IgD-negative memory B cell (primary cell): ENCODE measurements around the gene RPS6KL1. TPM values are rescaled to one million over a fixed set of nuclear protein-coding genes. Genes with fewer than 3 reads are reported as not detected.

Experiments used
- H3K27ac Mint-ChIP-seq, 3 donors: one replicate each; pipeline ENCODE4 v1.8.0; 2020 to 2022; ENCODE audit warnings: mild to moderate bottlenecking in 3 of 3, mixed read lengths in 3 of 3, moderate library complexity in 1 of 3
- H3K27me3 Mint-ChIP-seq: one replicate; pipeline ENCODE4 v1.8.0; 2021; ENCODE audit warnings: mixed read lengths
- H3K36me3 Mint-ChIP-seq: one replicate; pipeline ENCODE4 v1.8.0; 2020; ENCODE audit warnings: mild to moderate bottlenecking, mixed read lengths
- H3K4me1 Mint-ChIP-seq, 3 donors: one replicate each; pipeline ENCODE4 v1.8.0; 2020 to 2022; ENCODE audit warnings: mixed read lengths in 3 of 3, mild to moderate bottlenecking in 1 of 3
- H3K4me3 Mint-ChIP-seq, 4 donors: one replicate each; pipeline ENCODE4 v1.8.0; 2020 to 2022; ENCODE audit warnings: mild to moderate bottlenecking in 4 of 4, mixed read lengths in 4 of 4, moderate library complexity in 3 of 4
- H3K9me3 Mint-ChIP-seq, 3 donors: one replicate each; pipeline ENCODE4 v1.8.0; 2020 to 2021; ENCODE audit warnings: mixed read lengths in 3 of 3, mild to moderate bottlenecking in 1 of 3
- polyA plus RNA-seq: library from polyadenylated mRNA; unstranded; fragments of 300-500 nt; fragmentation: Illumina TruSeq; gene quantifications from one replicate; pipeline ENCODE4 v1.2.3, GENCODE V29; 2021

The RPS6KL1 gene
- polyA plus RNA-seq, 1 donor from 2014 or later: 1.4 TPM

GRCh38 chr14:74860899-74861733 is 61.9 kb downstream of the RPS6KL1 start:
- no peaks in the 10 kb centered on the region for H3K27me3 Mint-ChIP-seq
- peak overlapping the region in 1 of 4 donors; percentile 23 for H3K4me3 Mint-ChIP-seq
- H3K27ac Mint-ChIP-seq: peak overlapping the region in 1 of 3 donors; percentile 69
- H3K9me3 Mint-ChIP-seq: no peaks in the 10 kb centered on the region
- peaks cover 2 to 6% (median 2%) of the 10 kb centered on the region in 3 donors for H3K4me1 Mint-ChIP-seq
- no peaks in the 10 kb centered on the region for H3K36me3 Mint-ChIP-seq

GRCh38 chr14:74859757-74860552 is 63.1 kb downstream of the RPS6KL1 start:
- H3K27ac Mint-ChIP-seq: peak overlapping the region in 1 of 3 donors; percentile 69
- H3K36me3 Mint-ChIP-seq: peaks cover 3% of the 10 kb centered on the region
- H3K4me3 Mint-ChIP-seq: no peak overlapping the region
- H3K9me3 Mint-ChIP-seq: no peaks in the 10 kb centered on the region
- peaks cover 8 to 9% (median 9%) of the 10 kb centered on the region in 3 donors for H3K4me1 Mint-ChIP-seq
- H3K27me3 Mint-ChIP-seq: no peaks in the 10 kb centered on the region

DNA sequence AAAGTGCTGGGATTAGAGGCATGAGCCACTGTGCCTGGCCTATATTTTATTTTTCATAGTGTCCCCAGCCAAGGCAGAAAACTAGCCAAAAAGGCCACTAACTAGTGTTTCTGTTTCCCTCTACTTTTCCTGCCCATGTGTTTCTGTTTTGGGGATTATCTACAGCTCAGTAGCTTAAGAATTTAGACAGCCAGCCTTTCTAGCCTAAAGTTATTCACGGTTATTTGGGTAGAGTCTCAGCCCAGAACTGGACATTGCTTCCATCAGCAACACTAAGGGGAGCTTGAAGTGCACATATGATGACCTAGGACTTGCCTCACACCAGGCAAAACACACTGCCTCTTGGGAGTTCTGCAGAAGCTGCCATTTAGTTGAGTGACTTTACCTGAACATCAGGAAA is 65.0 kb downstream of the RPS6KL1 start:
- peaks cover 14 to 19% (median 18%) of the 10 kb centered on the region in 3 donors for H3K4me1 Mint-ChIP-seq
- H3K27me3 Mint-ChIP-seq: no peaks in the 10 kb centered on the region
- peaks cover 3% of the 10 kb centered on the region for H3K36me3 Mint-ChIP-seq
- H3K9me3 Mint-ChIP-seq: no peaks in the 10 kb centered on the region
- H3K4me3 Mint-ChIP-seq: no peak overlapping the region
- H3K27ac Mint-ChIP-seq: no peak overlapping the region

DNA sequence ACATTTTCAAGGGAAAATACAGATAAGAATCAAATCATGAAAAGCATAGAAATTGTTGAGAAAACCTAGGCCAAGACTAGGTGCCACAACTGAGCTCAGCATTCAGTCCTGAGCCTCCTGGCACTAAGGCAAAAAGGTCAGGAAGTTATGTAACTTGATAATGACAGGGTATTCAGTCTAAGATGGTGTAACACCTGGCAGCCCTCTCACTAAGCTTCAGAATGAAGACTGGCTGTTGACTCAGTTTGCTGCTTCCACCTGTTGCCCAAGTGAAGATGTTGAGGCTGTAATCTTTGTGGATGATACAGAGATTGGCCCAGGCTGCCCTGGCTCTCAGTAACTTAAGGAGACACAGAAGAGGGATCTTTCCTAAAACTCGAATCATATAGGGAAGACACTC is 66.7 kb downstream of the RPS6KL1 start:
- Mint-ChIP-seq H3K36me3 (peaks cover 3% of the 10 kb centered on the region), H3K4me3 (no peak overlapping the region), H3K27ac (peak overlapping the region in 2 of 3 donors; percentile 13 to 26), H3K9me3 (no peaks in the 10 kb centered on the region), H3K4me1 (peaks cover 23 to 28% (median 24%) of the 10 kb centered on the region in 3 donors), H3K27me3 (no peaks in the 10 kb centered on the region)

DNA sequence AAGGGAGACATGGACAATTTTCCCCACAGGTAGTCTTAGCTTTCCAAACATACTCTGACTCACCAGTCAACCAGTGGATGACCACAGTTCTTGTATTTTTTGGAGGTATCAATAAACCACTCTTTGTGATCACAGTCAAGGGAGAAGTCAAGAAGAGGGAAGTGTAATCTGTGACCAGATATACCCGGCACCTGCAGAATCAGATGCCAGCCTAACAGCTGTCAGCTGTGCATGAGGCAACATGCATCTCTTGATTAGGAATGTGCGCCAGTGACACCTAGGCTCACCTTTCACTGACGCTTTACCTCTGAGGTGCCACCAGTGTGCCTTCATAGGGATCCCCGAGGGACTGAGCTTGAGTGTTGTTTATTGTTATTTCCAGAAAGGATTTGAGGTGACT is 67.1 kb downstream of the RPS6KL1 start:
- Mint-ChIP-seq H3K27me3 (no peaks in the 10 kb centered on the region), H3K4me3 (no peak overlapping the region), H3K4me1 (peaks cover 23 to 27% (median 24%) of the 10 kb centered on the region in 3 donors), H3K36me3 (peaks cover 3% of the 10 kb centered on the region), H3K27ac (peak overlapping the region; percentile 13 to 54 (median 26)), H3K9me3 (no peaks in the 10 kb centered on the region)

- Mint-ChIP-seq H3K27ac (peak overlapping the region in 1 of 3 donors; percentile 39), H3K9me3 (no peaks in the 10 kb centered on the region), H3K4me3 (no peak overlapping the region), H3K4me1 (peaks cover 23 to 25% (median 24%) of the 10 kb centered on the region in 3 donors), H3K27me3 (no peaks in the 10 kb centered on the region), H3K36me3 (peaks cover 3% of the 10 kb centered on the region)
Observed at GRCh38 chr14:74855021-74855420, 68.0 kb downstream of the RPS6KL1 start.

Other genes starting within 250 kb of the RPS6KL1 start
- gene AREL1, start 210.2 kb downstream of the RPS6KL1 start, polyA plus RNA-seq: 15.6 TPM
- gene FCF1, start 210.1 kb downstream of the RPS6KL1 start, polyA plus RNA-seq: 26.6 TPM
- 15.6 TPM for gene YLPM1, start 159.9 kb downstream of the RPS6KL1 start, polyA plus RNA-seq
- not detected for gene PROX2, start 47.1 kb downstream of the RPS6KL1 start, polyA plus RNA-seq
- gene DLST, start 41.3 kb downstream of the RPS6KL1 start, polyA plus RNA-seq: 10.3 TPM
- gene PGF, start 32.3 kb upstream of the RPS6KL1 start, polyA plus RNA-seq: not detected
- 29.2 TPM for gene EIF2B2, start 79.7 kb upstream of the RPS6KL1 start, polyA plus RNA-seq
- gene MLH3, start 128.2 kb upstream of the RPS6KL1 start, polyA plus RNA-seq: 8.4 TPM
- 15.2 TPM for gene ACYP1, start 140.8 kb upstream of the RPS6KL1 start, polyA plus RNA-seq
- gene ZC2HC1C, start 146.4 kb upstream of the RPS6KL1 start, polyA plus RNA-seq: 3.1 TPM
- 16.9 TPM for gene NEK9, start 203.8 kb upstream of the RPS6KL1 start, polyA plus RNA-seq